NCI-H524 treated with DMSO at 0.1 percent for 48 hours (cell line): ENCODE data around the gene KLHDC7B.

Source experiments
- DNase-seq: peaks from one replicate; lab custom pipeline; 2025; lab: John Stamatoyannopoulos, UW

KLHDC7B gene

DNA sequence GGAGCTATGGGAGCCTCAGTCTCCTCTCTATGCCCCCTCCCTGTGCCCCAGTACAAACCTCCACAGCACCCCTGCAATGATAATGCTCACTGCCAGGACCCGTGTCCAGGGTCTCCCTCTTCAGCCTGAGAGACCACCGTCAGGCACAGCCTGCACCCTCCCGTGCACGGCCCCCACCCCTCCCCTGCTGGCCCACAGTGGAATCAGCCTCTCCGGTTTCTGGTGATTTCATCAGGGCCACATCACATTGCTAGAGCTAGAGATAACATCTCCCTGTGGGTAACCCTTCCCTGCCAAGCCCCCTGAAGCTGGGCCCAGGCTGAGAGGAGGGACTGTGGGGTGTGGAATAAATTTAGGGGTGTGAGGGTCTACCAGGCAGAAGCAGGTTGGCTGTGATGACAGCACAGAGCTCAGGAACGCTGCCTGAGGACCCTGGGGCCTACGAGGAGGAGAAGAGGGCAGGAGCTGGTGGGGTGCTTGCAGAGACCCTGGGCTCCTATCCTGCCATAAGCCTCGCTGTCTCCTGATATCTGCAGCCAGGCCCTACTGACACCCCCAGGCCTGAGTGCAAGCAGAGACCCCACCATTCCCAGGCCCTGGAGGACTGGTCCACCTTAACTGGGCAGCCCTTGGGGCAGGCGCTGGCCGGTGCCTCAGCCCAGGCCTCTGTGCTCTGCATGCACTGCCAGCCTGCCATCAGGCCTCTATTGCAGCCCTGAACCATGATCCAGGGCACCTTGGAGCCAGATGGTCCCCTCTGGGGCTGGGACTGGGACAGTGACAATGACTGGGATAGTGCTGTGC, at the start of gene KLHDC7B:
Gene KLHDC7B, plus strand, starts transcription at position 378 of the 804 bp plus-strand sequence. Its CDS starts 345 bp downstream, at position 723.
- DNase-seq = no peak

DNA sequence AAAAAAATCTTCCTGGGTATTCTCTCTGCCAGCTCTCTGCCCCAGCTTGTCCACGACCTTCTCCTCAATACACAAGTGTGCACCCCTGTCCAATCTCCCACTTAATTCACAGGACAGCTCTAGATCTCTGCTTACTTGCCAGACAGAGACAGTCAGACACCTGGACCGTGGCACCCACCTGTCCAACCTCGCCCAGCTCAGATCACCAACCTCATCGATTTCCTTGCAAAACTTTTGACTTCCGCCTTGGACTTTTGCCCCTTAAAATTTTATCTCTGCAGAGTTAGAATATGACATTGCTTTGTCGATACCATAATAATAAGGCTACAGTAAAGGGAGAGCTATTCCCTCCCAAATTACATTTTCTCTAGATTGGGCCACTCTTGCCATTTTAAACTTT, 48.6 kb upstream of the KLHDC7B start:
- no peak for DNase-seq

GRCh38 chr22:50498322-50498890, 47.3 kb upstream of the KLHDC7B start:
- DNase-seq = peak; percentile 6

GRCh38 chr22:50500452-50500851, 45.2 kb upstream of the KLHDC7B start:
- DNase-seq = no peak

- no peak for DNase-seq
These were observed 43.6 kb upstream of the KLHDC7B start for GRCh38 chr22:50502096-50502495.

- no peak for DNase-seq
These were observed 42.8 kb upstream of the KLHDC7B start for GRCh38 chr22:50502628-50503474.

GRCh38 chr22:50503475-50504145, 42.1 kb upstream of the KLHDC7B start:
- DNase-seq = no peak

DNA sequence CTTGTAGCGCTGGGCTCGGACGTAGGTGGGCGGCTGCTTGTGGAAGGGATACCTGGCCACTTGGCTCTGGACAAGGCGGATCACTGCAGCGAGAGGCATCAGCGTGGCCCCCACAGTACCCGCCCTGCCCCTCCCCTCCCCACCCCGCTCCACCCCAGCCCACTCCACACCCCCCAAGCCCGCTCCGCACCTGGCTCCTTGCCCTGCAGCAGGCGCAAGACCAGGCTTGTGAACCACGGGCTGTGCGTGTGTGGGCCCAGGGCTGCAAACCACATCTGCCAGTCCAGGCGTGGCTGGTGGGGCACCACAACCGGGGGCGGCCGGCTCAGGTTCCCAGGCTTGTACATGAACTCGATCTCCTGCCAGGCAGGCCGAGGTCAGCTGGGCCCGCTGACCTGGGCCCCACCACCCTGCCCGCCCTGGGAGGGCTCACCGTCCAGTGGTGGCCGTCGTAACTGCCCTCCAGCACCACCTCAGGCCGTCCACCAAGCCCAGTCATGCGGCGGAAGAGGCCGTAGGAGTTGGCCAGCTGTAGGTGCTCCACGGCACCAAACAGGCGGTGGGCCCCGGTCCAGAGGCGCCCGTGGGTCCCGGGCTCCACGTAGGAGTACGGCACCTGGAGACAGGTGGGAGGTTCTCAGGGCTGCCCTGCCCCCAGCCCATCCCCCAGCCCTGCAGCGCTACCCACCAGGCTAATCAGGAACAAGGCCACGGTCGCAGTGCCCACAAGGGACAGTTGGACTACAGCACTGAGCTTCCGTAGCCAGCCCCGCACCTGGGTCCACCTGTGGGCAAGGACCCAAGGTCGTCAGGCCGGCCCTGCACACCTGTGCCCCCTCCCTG, 41.1 kb upstream of the KLHDC7B start:
- no peak for DNase-seq

GRCh38 chr22:50505276-50505775, 40.4 kb upstream of the KLHDC7B start:
- no peak for DNase-seq

DNA sequence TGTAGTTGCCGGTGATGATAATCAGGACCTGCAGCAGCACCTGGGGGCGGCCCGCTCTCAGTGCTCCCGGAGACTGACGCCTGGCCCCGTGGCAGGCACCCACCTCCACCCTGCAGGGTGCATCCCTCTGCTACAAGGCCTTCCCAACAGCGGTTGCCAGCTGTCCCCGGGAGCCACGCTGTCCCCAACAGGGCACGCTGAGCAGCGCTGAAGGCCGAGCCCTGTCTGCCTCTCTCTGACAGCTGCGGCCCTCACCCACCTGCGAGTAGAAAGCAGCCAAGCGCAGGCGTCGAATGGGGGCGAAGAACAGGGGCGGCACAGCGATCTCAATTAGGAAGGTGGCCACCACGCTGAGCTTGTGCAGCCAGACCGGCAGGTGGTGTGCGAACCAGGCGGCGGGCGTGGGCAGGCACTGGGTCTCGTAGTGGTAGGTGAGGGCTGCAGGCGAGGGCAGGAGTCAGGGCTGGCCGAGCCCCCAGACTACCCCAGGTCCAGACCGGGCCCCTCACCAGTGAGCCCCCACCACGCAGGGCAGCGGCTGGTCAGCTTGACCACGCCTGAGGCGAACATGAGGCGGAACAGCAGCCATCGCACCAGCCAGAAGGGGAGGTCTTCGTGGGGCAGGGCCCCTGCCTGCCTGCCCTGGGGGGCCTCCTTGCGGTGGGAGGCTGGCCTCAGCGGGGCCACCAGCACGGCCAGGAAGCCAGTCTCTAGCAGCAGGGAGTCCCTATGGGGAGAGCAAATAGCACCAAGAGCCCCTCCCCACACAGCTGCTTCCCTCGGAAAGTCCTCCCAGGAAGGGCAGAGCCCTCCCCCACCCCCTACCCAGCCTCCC, 39.7 kb upstream of the KLHDC7B start:
- DNase-seq = no peak

GRCh38 chr22:50506611-50507420, 38.9 kb upstream of the KLHDC7B start:
- no peak for DNase-seq

DNA sequence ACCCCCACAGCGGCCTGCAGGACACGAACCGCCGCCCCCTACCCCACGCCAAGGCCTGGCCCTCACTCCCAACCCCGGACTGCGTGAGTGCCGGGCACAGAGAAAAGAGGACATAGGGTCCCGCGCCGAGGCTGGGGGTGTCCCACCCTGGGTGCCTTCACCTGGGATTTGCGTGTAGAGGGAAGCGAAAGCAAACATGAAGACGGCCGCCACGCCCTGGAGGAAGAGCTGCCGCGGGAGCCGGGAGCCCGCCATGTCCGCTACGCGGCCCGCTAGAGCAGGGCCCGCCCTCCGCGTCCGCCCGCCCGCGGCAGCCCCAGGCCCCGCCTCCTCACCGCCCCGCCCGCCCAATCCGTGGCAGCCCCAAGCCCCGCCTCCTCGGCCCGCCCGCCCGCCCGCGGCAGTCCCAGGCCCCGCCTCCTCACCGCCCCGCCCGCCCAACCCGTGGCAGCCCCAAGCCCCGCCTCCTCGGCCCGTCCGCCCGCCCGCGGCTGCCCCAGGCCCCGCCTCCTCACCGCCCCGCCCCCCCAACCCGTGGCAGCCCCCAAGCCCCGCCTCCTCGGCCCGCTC, 38.2 kb upstream of the KLHDC7B start, which contains the start of gene LMF2:
Gene LMF2, minus strand, starts transcription at position 282 of the 570 bp plus-strand sequence. Its CDS starts 27 bp downstream, at position 255.
- DNase-seq = no peak

GRCh38 chr22:50507991-50508884, 37.5 kb upstream of the KLHDC7B start, which contains the start of gene NCAPH2:
Gene NCAPH2, plus strand, starts transcription at chr22:50508224. Its CDS starts 114 bp downstream, at chr22:50508338.
- DNase-seq = peak; percentile 72

DNA sequence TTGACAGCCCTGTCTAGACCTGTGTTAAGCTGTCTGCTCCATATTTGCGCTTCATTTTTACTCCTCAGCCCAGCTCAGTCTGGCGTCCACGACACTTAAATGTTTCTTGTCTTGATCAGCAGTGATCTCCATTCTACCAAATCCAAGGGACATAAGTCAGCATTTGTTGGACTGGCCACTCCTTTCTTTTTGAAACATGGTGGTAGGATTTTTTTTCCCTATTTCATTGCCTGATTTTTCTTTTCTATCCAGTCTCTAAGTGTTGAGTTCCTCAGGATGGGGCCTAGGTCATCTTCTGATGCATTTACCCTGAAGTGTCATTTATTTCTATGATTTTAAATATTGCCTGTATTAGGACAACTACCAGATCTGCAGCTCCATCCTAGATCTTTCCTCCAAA, 36.8 kb upstream of the KLHDC7B start:
- no peak for DNase-seq

- no peak for DNase-seq
These were observed 32.5 kb upstream of the KLHDC7B start for GRCh38 chr22:50513175-50513574.

- DNase-seq = no peak
These were observed 29.6 kb upstream of the KLHDC7B start for GRCh38 chr22:50516068-50516467.

DNA sequence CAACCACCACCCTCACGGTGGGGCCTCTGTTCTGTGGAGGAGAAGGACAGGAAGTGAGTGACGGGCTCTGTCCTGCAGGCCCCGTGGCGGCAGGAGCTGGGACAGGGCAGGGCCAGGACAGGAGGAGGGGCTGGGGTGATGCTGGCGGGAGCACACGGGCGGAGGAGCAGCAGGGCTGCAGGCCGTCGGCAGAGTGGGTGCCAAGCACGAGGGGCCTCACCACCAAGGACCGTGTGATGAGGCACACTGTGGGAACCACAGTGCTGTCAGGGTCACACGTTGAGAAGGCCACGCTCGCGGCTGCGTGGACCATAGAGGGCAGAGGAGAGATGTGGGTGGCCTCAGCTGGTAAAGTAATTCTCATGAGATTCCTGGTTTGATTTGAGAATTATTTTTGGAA, 28.8 kb upstream of the KLHDC7B start:
- no peak for DNase-seq
